ENCODE data around the gene CTRB1. TPM values are rescaled to one million over a fixed set of nuclear protein-coding genes. Genes with fewer than 3 reads are reported as not detected.

CTRB1 gene
- total and polyA plus RNA-seq, 10 donors = 0.59 to 25.2 (median 2.5) TPM; not detected in 2

GRCh38 chr16:75246504-75247205, 27.9 kb downstream of the CTRB1 start:
- TF ChIP-seq CTCF (IDR thresholded peaks at IDR 0.05 in 8 of 11, conservative IDR thresholded peaks at IDR 0.05 in 3 of 11) = no peak
- H3K4me3 ChIP-seq = peak overlapping the region in 1 of 8 donors; percentile 9
- peaks cover 29 to 96% (median 76%) of the 10 kb centered on the region in 6 donors for H3K4me1 ChIP-seq
- H3K36me3 ChIP-seq = peaks cover 0 to 15% (median 1%) of the 10 kb centered on the region in 6 donors
- no peaks in the 10 kb centered on the region for H3K9me3 ChIP-seq
- 58 to 83% (median 77%) methylated on average over 11 to 12 of the region's 12 CpGs for WGBS, 5 donors
- DNase-seq = no peak
- intact Hi-C loops (cut with DNase I; ENCODE audit: low total_unique reads) = no loop called here
- H3K27me3 ChIP-seq (replicated peaks in 1 of 7) = peaks cover 0 to 90% (median 20%) of the 10 kb centered on the region in 7 donors
- H3K27ac ChIP-seq = peak overlapping the region; percentile 66 to 91 (median 84)

- H3K27ac ChIP-seq = peak overlapping the region in 7 of 8 donors; percentile 79 to 91 (median 86)
- no peak overlapping the region for H3K4me3 ChIP-seq
- no peaks in the 10 kb centered on the region for H3K9me3 ChIP-seq
- TF ChIP-seq POLR2A (IDR thresholded peaks at IDR 0.05) (no peak), CTCF (IDR thresholded peaks at IDR 0.05 in 8 of 11, conservative IDR thresholded peaks at IDR 0.05 in 3 of 11) (no peak), POLR2AphosphoS5 (IDR thresholded peaks at IDR 0.05) (peak in 2 of 3 donors; percentile 28 to 29)
- no peak for DNase-seq
- H3K36me3 ChIP-seq = peaks cover 0 to 9% (median 1%) of the 10 kb centered on the region in 6 donors
- intact Hi-C loops (cut with DNase I; ENCODE audit: low total_unique reads) = no loop called here
- 54 to 82% (median 71%) methylated on average over 11 to 13 of the region's 13 CpGs for WGBS, 5 donors
- H3K4me1 ChIP-seq = peaks cover 35 to 96% (median 81%) of the 10 kb centered on the region in 6 donors
- H3K27me3 ChIP-seq (replicated peaks in 1 of 7) = peaks cover 0 to 90% (median 26%) of the 10 kb centered on the region in 7 donors
These were observed 28.5 kb downstream of the CTRB1 start for GRCh38 chr16:75247249-75247648.

- H3K4me3 ChIP-seq = peak overlapping the region in 3 of 8 donors; percentile 56 to 74 (median 61)
- peaks cover 44 to 99% (median 87%) of the 10 kb centered on the region in 6 donors for H3K4me1 ChIP-seq
- DNase-seq = no peak
- peaks cover 0 to under 1% (median 0%) of the 10 kb centered on the region in 6 donors for H3K36me3 ChIP-seq
- peaks cover 0 to 93% (median 30%) of the 10 kb centered on the region in 7 donors for H3K27me3 ChIP-seq (replicated peaks in 1 of 7)
- intact Hi-C loops (cut with DNase I; ENCODE audit: low total_unique reads) = no loop called here
- TF ChIP-seq CTCF (IDR thresholded peaks at IDR 0.05 in 8 of 11, conservative IDR thresholded peaks at IDR 0.05 in 3 of 11) (no peak), POLR2A (IDR thresholded peaks at IDR 0.05) (no peak), POLR2AphosphoS5 (IDR thresholded peaks at IDR 0.05) (no peak)
- WGBS, 5 donors = 39 to 56% (median 50%) methylated on average over 13 of the region's 13 CpGs
- H3K9me3 ChIP-seq = no peaks in the 10 kb centered on the region
- peak overlapping the region; percentile 19 to 91 (median 84) for H3K27ac ChIP-seq
These were observed 29.4 kb downstream of the CTRB1 start for GRCh38 chr16:75248142-75248535.
